ENCODE data around the gene TRIM37.

Gene TRIM37

DNA sequence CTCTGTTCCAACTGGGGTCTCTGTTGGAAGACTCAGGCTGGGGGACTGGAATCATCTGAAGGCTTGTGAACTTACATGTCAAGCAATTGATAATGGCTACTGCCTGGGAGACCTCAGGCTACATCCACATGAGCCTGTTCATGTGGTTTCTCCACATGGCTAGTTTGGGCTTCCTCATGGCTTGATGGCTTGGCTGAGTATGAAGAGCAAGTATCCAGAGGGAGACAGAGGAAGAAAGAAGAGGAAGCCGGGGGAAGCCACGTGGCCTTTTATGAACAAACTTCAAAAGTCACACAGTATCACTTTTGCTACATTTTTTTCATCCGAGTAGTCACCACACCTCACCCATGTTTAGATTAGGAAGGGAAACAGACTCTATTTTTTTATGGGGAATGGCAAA lies 158.9 kb downstream of the TRIM37 start:
- in situ Hi-C loops (cut with MboI; ENCODE audit: low sequenced_read_pairs): no loop called here

DNA sequence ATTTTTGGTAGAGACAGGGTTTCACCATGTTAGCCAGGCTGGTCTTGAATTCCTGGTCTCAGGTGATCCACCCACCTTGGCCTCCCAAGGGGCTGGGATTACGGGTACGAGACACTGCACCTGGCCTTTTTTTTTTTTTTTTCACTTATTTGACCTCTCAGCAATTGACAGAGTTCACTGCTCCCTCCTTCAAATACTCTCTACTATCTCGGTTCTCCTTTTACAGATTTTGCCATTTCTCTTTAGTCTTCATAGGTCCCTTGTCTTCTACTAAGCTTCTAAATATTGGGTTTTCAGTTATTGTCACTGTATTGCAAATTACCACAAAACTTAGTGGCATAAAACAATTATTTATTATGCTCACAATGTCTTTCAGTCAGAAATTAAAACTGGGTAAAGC lies 159.3 kb downstream of the TRIM37 start:
- in situ Hi-C loops (cut with MboI; ENCODE audit: low sequenced_read_pairs): no loop called here

DNA sequence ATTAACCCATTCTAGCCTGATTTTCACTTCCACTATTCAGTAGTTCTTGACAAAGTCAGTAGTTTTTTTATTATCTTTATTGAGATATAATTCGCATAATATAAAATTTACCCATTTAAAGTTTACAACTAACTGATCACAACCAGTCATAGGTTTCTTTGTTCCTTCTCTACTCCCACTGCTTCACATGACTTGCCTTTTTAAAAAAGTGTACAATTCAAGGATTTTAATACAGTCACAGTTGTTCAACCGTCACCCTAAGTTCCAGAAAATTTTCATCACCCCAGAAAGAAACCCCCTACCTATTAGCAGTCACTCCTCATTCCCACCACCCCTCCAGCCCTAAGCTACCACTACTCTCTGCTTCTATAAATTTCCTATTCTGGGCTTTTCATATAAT lies 162.5 kb downstream of the TRIM37 start:
- in situ Hi-C loops (cut with MboI; ENCODE audit: low sequenced_read_pairs): no loop called here

DNA sequence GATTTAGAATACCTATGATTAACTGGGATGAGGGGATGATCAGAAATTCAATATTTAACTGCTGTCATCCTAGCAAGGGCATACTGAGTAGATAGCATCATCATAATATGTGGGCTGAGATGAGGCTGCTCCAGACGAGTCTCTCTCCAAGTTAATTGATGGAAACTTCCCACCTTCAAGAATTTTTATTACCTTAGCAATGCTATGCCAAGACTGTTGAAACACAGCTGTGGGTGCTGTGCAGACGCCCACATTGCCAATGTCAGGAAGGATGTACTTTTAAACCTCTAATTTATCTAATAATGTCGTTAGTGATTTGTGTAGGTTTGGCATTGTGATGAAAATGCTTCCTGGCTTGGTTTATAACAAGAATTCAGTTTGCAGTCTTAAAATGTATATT lies 170.4 kb downstream of the TRIM37 start:
- in situ Hi-C loops (cut with MboI; ENCODE audit: low sequenced_read_pairs): no loop called here

DNA sequence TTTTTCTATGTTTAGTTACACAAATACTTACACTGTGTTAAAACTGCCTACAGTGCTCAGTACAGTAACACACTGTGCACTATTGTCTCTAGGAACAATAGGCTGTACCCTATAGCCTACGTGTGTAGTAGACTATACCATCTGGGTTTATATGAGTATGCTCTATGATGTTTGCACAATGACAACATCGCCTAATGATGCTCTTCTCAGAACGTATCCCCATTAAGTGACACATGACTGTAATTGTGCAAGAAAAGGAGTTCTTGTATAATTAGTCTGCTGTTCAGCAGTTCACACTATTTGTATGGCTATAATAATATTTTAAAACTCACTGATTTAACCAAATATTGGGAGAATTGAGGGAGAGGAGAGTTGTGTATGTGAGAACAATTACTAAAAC lies 173.7 kb downstream of the TRIM37 start:
- in situ Hi-C loops (cut with MboI; ENCODE audit: low sequenced_read_pairs): no loop called here
